ENCODE measurements around the gene FUT8. TPM values are rescaled to one million over a fixed set of nuclear protein-coding genes. Genes with fewer than 3 reads are reported as not detected.

The FUT8 gene
- total RNA-seq (2022; extraction: Qiagen RNA extraction; ENCODE audit: low read depth), result 13.0 to 16.5 TPM (median 16.0 TPM) in 5 replicates

GRCh38 chr14:65412032-65412846 is at the start of gene FUT8:
FUT8 (plus strand) TSS chr14:65412730; CDS start chr14:65561564, 148,834 bp downstream.

